Subcutaneous abdominal adipose tissue (tissue), 5 donors: ENCODE data around the gene AGPS.
"Not testable (repeated sequence)": the region's sequence is repeated elsewhere in the genome, so short reads cannot be mapped to it uniquely, and the experiment has no call there.

Experiments used
- H3K27ac ChIP-seq: one replicate; pipeline ENCODE4 v1.7.0; 2013; ENCODE audit warnings: low read depth, mild to moderate bottlenecking, inconsistent platforms, low read length, moderate library complexity
- H3K27me3 ChIP-seq, 5 donors: one replicate each; pipeline ENCODE4 v1.7.0; 2013; ENCODE audit warnings: low read length in 5 of 5, inconsistent platforms in 1 of 5; ENCODE audit not compliant: control insufficient read depth in 5 of 5, insufficient read depth in 4 of 5
- H3K36me3 ChIP-seq, 5 donors: one replicate each; pipeline ENCODE4 v1.7.0; 2013; ENCODE audit warnings: low read length in 5 of 5; ENCODE audit not compliant: control insufficient read depth in 5 of 5, insufficient read depth in 5 of 5
- H3K4me1 ChIP-seq, 5 donors: one replicate each; pipeline ENCODE4 v1.7.0; 2013; ENCODE audit warnings: low read length in 5 of 5, mild to moderate bottlenecking in 3 of 5, moderate library complexity in 1 of 5; ENCODE audit not compliant: control insufficient read depth in 5 of 5, insufficient read depth in 5 of 5
- H3K4me3 ChIP-seq, 5 donors: one replicate each; pipeline ENCODE4 v1.7.0; 2013; ENCODE audit warnings: low read length in 5 of 5, low read depth in 1 of 5
- H3K9ac ChIP-seq, 5 donors: one replicate each; pipeline ENCODE4 v1.7.0; 2013; ENCODE audit warnings: low read length in 5 of 5, mild to moderate bottlenecking in 4 of 5, moderate library complexity in 3 of 5
- H3K9me3 ChIP-seq, 5 donors: one replicate each; pipeline ENCODE4 v1.7.0; 2013; ENCODE audit warnings: low read length in 5 of 5; ENCODE audit not compliant: control insufficient read depth in 5 of 5
- donor health status: healthy.
- donor health status: healthy.
- donor health status: healthy.
- donor health status: healthy.
- donor health status: healthy.

Gene AGPS

DNA sequence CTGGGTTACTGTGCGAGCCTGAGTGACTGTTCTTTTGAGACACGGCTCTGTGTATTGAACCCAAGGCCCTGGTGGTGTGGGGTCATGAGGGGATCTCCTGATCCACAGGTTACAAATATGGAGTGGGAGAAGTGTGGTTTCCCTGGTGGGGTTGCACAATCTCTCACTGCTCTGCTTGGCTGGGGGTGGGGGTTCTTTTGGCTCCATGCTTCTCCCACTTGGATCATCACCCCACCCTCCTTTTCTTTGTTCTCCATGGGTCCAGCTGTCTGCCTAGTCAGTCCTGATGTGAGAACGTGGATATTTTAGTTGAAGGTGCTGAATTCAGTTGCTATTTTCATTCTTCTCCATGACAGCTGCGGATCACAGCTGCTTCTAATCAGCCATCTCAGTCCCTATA is 37.8 kb downstream of the AGPS start:
- peaks cover 0 to 9% (median 6%) of the 10 kb centered on the region in 5 donors for H3K36me3 ChIP-seq

GRCh38 chr2:177431111-177431725 is 38.6 kb downstream of the AGPS start:
- not testable (repeated sequence) for H3K4me1 ChIP-seq, H3K9ac ChIP-seq, H3K36me3 ChIP-seq, H3K27ac ChIP-seq, H3K4me3 ChIP-seq, H3K27me3 ChIP-seq
- H3K9me3 ChIP-seq = peaks cover 13 to 33% (median 20%) of the 10 kb centered on the region in 5 donors

More for the DNA sequence above, 37.8 kb downstream of the AGPS start:
- Histone ChIP-seq H3K4me1 (peaks cover 0 to 5% (median 0%) of the 10 kb centered on the region in 5 donors), H3K27ac (no peak overlapping the region), H3K4me3 (no peak overlapping the region), H3K9ac (no peak overlapping the region), H3K9me3 (peaks cover 13 to 33% (median 20%) of the 10 kb centered on the region in 5 donors), H3K27me3 (no peaks in the 10 kb centered on the region)

- H3K4me1 ChIP-seq = peaks cover 0 to 5% (median 0%) of the 10 kb centered on the region in 5 donors
- H3K4me3 ChIP-seq = no peak overlapping the region
- peaks cover 2 to 13% (median 6%) of the 10 kb centered on the region in 5 donors for H3K36me3 ChIP-seq
- H3K9ac ChIP-seq = no peak overlapping the region
- peaks cover 9 to 28% (median 15%) of the 10 kb centered on the region in 5 donors for H3K9me3 ChIP-seq
- no peaks in the 10 kb centered on the region for H3K27me3 ChIP-seq
- H3K27ac ChIP-seq = no peak overlapping the region
Measured at GRCh38 chr2:177432703-177433102, 40.1 kb downstream of the AGPS start.

DNA sequence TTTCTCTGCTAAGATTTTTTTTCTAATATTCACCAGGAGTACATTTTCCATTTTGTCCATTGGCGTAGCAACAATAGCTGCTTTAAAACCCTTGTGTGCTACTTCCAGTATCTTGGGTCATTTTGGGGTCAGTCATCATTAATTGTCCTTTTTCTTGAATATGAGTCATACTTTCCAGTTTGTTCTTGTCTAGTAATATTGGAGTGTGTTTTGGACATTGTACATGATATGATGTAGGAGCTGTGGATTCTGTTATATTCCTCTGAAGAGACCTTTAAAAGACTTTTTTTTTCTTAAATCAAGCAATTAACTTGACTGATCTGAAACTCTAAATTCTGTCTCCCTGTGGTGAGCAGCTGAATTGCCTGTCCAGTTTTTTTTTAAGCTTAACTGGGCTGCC is 40.8 kb downstream of the AGPS start:
- Histone ChIP-seq H3K36me3 (peaks cover 2 to 13% (median 6%) of the 10 kb centered on the region in 5 donors), H3K27me3 (no peaks in the 10 kb centered on the region), H3K27ac (no peak overlapping the region), H3K4me1 (peaks cover 0 to 5% (median 0%) of the 10 kb centered on the region in 5 donors), H3K4me3 (peak overlapping the region in 1 of 5 donors; percentile 17), H3K9ac (no peak overlapping the region), H3K9me3 (peaks cover 6 to 28% (median 15%) of the 10 kb centered on the region in 5 donors)

GRCh38 chr2:177434475-177434874 is 41.9 kb downstream of the AGPS start:
- H3K27ac ChIP-seq = no peak overlapping the region
- no peak overlapping the region for H3K4me3 ChIP-seq
- H3K27me3 ChIP-seq = no peaks in the 10 kb centered on the region
- no peak overlapping the region for H3K9ac ChIP-seq
- H3K9me3 ChIP-seq = peaks cover 6 to 28% (median 15%) of the 10 kb centered on the region in 5 donors
- H3K36me3 ChIP-seq = peaks cover 2 to 17% (median 6%) of the 10 kb centered on the region in 5 donors
- peaks cover 0 to 5% (median 0%) of the 10 kb centered on the region in 5 donors for H3K4me1 ChIP-seq

DNA sequence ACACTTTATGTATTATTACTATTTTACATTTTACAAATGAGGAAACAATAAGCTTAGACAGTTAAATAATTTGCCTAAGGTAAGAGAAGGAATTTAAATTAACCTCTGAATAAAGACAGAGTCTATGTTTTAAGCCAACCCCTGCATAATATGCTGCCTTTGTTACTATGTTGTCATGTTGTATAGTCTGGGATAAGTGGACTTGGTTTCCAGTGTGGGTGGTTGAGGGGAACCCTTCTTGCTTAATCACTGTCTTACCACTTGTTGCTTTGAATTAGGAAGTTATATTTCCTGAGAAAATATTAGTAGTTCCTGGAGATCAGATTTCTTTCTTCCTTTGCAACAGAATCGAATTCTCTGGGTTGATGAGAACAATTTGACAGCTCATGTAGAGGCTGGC is 52.6 kb downstream of the AGPS start:
- Histone ChIP-seq H3K9ac (no peak overlapping the region), H3K4me1 (no peaks in the 10 kb centered on the region), H3K27ac (no peak overlapping the region), H3K9me3 (peaks cover 0 to 4% (median 0%) of the 10 kb centered on the region in 5 donors), H3K36me3 (peaks cover 6 to 31% (median 25%) of the 10 kb centered on the region in 5 donors), H3K27me3 (no peaks in the 10 kb centered on the region), H3K4me3 (no peak overlapping the region)

GRCh38 chr2:177448031-177448430 is 55.5 kb downstream of the AGPS start:
- Histone ChIP-seq H3K9me3 (peaks cover 0 to 4% (median 0%) of the 10 kb centered on the region in 5 donors), H3K27ac (no peak overlapping the region), H3K4me1 (no peaks in the 10 kb centered on the region), H3K9ac (no peak overlapping the region), H3K4me3 (no peak overlapping the region), H3K36me3 (peaks cover 6 to 26% (median 24%) of the 10 kb centered on the region in 5 donors), H3K27me3 (no peaks in the 10 kb centered on the region)

DNA sequence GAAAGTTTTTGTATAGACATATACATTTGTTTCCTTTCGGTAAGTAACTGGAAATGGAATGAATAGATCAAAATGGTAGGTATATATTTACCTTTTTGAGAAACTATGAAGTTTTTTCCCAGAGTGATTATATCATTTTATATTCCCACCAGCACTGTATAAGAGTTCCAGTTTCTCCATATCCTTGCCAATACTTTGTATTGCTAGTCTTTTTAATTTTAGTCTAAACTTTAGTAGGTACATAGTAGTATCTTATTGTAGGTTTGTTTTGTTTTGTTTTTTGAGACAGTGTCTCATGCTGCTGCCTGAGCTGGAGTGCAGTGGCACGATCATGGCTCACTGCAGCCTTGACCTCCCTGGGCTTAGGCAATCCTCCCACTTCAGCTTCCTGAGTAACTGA is 56.6 kb downstream of the AGPS start:
- peaks cover 6 to 25% (median 17%) of the 10 kb centered on the region in 5 donors for H3K36me3 ChIP-seq
- no peak overlapping the region for H3K4me3 ChIP-seq
- no peak overlapping the region for H3K9ac ChIP-seq
- no peaks in the 10 kb centered on the region for H3K27me3 ChIP-seq
- peaks cover 0 to 4% (median 0%) of the 10 kb centered on the region in 5 donors for H3K9me3 ChIP-seq
- H3K4me1 ChIP-seq = no peaks in the 10 kb centered on the region
- no peak overlapping the region for H3K27ac ChIP-seq

- Histone ChIP-seq H3K4me3 (no peak overlapping the region), H3K9ac (no peak overlapping the region), H3K9me3 (no peaks in the 10 kb centered on the region), H3K4me1 (no peaks in the 10 kb centered on the region), H3K27ac (no peak overlapping the region), H3K36me3 (peaks cover 4 to 8% (median 5%) of the 10 kb centered on the region in 5 donors), H3K27me3 (no peaks in the 10 kb centered on the region)
Measured at GRCh38 chr2:177455187-177455586, 62.6 kb downstream of the AGPS start.

DNA sequence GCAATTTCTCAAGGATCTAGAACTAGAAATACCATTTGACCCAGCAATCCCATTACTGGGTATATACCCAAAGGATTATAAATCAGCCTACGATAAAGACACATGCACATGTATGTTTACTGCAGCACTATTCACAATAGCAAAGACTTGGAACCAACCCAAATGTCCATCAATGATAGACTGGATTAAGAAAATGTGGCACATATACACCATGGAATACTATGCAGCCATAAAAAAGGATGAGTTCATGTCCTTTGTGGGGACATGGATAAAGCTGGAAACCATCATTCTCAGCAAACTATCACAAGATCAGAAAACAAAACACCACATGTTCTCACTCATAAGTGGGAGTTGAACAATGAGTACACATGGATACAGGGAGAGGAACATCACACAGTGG is 67.2 kb downstream of the AGPS start:
- not testable (repeated sequence) for H3K9me3 ChIP-seq, H3K27me3 ChIP-seq, H3K27ac ChIP-seq, H3K9ac ChIP-seq, H3K4me3 ChIP-seq, H3K4me1 ChIP-seq
- H3K36me3 ChIP-seq = peaks cover 5 to 24% (median 8%) of the 10 kb centered on the region in 5 donors
